ENCODE measurements around the gene EFHD2. TPM values are rescaled to one million over a fixed set of nuclear protein-coding genes. Genes with fewer than 3 reads are reported as not detected.
"Not testable (repeated sequence)": the region's sequence is repeated elsewhere in the genome, so short reads cannot be mapped to it uniquely, and the experiment has no call there.

EFHD2 gene
- total RNA-seq: 108 TPM

GRCh38 chr1:15409388-15410222 lies at the start of gene EFHD2:
Gene EFHD2, plus strand, starts transcription at chr1:15409888. Its CDS starts 84 bp downstream, at chr1:15409972.
- DNase-seq (ENCODE audit: low spot score): peak; percentile 82

- no peak for DNase-seq (ENCODE audit: low spot score)
These were observed 49.0 kb upstream of the EFHD2 start for GRCh38 chr1:15360700-15361099.

GRCh38 chr1:15362096-15362736 lies 47.5 kb upstream of the EFHD2 start:
- no peak for DNase-seq (ENCODE audit: low spot score)

GRCh38 chr1:15362737-15363128 lies 47.0 kb upstream of the EFHD2 start:
- DNase-seq (ENCODE audit: low spot score): no peak

- DNase-seq (ENCODE audit: low spot score): no peak
These were observed 44.9 kb upstream of the EFHD2 start for GRCh38 chr1:15364740-15365139.

- no peak for DNase-seq (ENCODE audit: low spot score)
These were observed 40.8 kb upstream of the EFHD2 start for GRCh38 chr1:15368888-15369287.

GRCh38 chr1:15370268-15370667 lies 39.4 kb upstream of the EFHD2 start:
- no peak for DNase-seq (ENCODE audit: low spot score)

GRCh38 chr1:15370781-15371520 lies 38.7 kb upstream of the EFHD2 start:
- peak; percentile 82 for DNase-seq (ENCODE audit: low spot score)

- DNase-seq (ENCODE audit: low spot score): no peak
These were observed 37.8 kb upstream of the EFHD2 start for GRCh38 chr1:15371610-15372545.

GRCh38 chr1:15378729-15379128 lies 31.0 kb upstream of the EFHD2 start:
- no peak for DNase-seq (ENCODE audit: low spot score)

- DNase-seq (ENCODE audit: low spot score): not testable (repeated sequence)
These were observed 30.5 kb upstream of the EFHD2 start for GRCh38 chr1:15379151-15379550.

GRCh38 chr1:15380601-15381508 lies 28.8 kb upstream of the EFHD2 start:
- no peak for DNase-seq (ENCODE audit: low spot score)

- no peak for DNase-seq (ENCODE audit: low spot score)
These were observed 27.9 kb upstream of the EFHD2 start for GRCh38 chr1:15381805-15382204.

GRCh38 chr1:15382601-15383518 lies 26.8 kb upstream of the EFHD2 start:
- DNase-seq (ENCODE audit: low spot score): no peak

GRCh38 chr1:15383810-15384209 lies 25.9 kb upstream of the EFHD2 start:
- DNase-seq (ENCODE audit: low spot score): no peak

- no peak for DNase-seq (ENCODE audit: low spot score)
These were observed 25.3 kb upstream of the EFHD2 start for GRCh38 chr1:15384301-15384901.

GRCh38 chr1:15385420-15385819 lies 24.3 kb upstream of the EFHD2 start:
- no peak for DNase-seq (ENCODE audit: low spot score)

- DNase-seq (ENCODE audit: low spot score): no peak
These were observed 23.4 kb upstream of the EFHD2 start for GRCh38 chr1:15386164-15386749.
